Measurements from ENCODE around the gene PRSS35.
A peak's percentile ranks its signal among the peaks of the same experiment; 100 is the strongest.
"Not testable (repeated sequence)": the region's sequence is repeated elsewhere in the genome, so short reads cannot be mapped to it uniquely, and the experiment has no call there.

PRSS35 gene, protein sequence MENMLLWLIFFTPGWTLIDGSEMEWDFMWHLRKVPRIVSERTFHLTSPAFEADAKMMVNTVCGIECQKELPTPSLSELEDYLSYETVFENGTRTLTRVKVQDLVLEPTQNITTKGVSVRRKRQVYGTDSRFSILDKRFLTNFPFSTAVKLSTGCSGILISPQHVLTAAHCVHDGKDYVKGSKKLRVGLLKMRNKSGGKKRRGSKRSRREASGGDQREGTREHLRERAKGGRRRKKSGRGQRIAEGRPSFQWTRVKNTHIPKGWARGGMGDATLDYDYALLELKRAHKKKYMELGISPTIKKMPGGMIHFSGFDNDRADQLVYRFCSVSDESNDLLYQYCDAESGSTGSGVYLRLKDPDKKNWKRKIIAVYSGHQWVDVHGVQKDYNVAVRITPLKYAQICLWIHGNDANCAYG

DNA sequence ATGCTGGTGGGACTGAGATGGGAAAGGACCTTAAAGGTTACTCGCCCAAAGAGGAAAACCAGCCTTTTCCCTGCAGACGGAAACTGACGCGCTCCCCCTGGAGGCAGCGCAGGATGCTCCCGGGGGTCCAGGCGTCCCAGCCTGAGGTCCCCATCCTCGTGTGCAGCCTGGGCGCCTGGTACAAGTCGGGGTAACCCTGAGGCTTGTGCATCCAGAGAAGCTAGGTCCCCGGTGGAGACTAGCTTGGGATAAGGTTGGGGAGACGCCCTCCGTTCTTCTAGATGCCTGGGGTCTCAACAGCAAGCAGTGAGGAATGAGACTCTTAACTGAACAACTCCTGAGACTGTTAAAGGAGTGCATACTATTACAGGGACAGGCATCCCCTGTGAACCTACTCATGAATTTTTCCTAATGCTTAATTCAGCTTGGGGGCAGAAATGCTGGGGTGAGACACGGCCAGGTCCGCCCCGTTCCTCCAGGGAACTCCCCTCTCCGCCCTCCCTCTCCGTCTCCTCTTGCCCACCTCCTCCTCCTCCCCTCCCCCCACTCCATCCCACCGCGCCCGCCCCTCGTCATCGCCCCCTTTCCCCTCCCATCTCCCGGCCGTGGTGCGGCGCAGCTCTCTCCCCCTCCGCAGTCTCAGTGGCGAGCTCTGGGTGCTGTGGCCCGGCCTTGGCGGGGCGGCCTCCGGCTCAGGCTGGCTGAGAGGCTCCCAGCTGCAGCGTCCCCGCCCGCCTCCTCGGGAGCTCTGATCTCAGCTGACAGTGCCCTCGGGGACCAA lies at the start of gene PRSS35:
TSS of gene PRSS35 (plus strand) at position 634 of the 781 bp plus-strand sequence. CDS start 10,908 bp downstream, outside the sequence.
- peak; percentile 65 for DNase-seq

DNA sequence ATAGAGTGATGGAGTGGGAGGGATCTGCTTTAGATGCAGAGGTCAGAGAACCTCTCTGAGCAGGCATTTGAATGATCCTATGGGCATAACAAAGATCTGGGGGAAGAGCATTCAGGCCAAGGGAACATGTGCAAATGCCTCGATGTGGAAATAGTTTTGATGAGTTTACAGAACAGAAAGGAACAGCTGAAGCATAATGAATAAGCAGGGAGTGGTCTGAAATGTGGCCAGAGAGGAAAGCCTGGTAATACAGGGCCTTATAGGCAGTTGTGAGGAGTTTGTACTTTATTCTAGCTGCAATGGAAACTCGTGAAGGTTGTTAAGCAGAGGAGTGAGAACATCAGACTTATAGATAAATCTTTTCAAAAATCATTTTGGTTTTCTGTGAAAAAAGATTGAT lies 48.4 kb upstream of the PRSS35 start:
- DNase-seq: no peak

DNA sequence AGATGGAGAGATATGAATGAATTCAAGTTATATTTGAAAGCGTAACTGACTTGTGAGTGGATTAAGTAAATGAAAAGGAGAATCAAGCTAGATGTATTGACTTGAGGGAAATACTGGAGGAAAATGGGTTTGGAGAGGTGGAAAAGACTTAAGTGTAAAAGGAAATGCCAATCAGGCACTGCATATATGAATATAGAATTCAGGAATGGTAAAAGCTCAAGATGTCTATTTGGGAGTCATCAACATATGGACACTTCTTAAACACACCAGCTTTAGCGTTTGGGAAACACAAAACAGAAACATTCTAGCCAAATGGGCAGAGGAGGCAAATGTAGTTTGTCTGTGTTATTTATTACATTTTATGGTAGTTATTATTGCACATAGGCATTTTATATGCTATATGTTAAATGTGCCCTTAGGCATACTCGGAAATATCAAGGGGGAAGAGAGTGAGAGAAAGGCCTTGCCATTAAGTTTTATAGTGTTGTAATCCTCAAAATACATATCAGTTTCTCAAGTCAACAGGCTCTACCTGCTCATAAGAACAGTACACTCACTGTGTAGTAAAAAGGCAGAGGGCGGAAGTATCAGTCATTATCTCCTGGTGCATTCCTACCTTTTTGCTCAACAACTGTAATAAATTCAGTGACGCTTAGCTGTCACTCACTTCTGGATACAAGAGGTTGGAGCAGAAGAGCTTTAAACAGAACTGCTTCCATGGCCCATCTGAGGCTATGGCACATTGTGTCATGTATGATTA lies 47.8 kb upstream of the PRSS35 start:
- no peak for DNase-seq

DNA sequence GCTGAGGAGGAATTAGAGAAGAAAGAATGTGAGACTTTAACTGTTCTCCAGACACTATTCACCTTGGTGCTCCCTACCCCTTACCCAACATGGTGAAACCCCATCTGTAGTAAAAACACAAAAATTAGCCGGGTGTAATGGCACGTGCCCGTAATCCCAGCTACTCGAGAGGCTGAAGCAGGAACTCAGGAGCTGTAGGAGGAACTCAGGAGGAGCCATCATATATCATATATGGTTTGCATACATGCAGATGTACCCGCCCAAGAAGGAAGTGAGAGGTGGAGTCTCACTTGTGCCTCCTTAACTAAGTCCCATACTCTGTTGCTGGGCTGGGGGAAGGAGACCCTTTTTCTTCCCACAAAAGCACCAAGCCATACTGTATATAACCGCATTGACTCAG lies 46.0 kb upstream of the PRSS35 start:
- no peak for DNase-seq

DNA sequence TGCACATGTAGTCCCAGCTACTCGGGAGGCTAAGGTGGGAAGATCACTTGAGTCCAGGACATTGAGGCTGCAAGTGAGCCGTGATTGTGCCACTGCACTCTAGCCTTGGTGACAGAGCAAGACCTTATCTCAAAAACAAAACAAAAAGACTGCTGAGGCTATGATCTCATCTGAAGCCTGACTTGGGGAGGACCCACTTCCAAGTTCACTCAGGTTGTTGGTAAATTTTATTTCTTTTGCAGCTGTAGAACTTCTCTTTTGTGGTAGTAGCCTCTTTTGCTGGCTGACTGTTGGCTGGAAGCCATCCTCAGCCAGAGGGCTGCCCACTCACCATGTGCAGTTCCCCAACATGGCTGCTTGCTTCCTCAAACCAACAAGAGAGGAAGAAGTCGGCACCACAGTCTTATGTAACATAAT lies 44.7 kb upstream of the PRSS35 start:
- peak; percentile 81 for DNase-seq

DNA sequence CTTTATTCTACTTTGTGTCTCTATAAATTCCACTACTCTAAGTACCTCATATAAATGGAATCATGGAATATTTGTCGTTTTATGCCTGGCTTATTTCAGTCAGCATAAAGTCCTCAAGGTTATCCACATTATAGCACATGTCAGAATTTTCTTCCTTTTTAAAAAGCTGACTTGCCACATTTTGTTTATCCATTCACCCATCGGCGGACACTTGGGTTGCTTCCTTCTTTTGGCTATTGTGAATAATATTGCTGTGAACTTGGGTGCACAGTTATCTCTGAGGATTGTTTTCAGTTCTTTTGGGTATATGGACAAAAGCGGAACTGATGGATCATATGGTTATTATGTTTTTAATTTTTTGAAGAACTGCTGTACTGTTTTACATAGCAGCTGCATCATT lies 42.3 kb upstream of the PRSS35 start:
- DNase-seq: no peak

DNA sequence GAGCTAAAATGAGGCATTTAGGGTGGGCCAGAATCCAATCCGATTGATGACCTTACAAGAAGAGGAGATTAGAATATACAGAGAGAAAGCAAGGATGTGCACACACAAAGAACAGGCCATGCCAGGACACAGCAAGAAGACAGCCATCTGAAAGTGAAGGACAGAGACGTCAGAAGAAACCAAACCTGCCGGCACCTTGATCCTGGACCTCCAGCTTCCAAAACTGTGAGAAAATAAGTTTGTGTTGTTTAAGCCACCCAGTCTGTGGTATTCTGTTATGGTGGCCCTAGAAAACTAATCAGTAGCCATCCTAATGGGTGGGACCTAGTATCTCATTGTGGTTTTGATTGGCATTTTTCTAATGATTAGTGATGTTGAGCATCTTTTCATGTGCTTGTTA lies 41.7 kb upstream of the PRSS35 start:
- no peak for DNase-seq

DNA sequence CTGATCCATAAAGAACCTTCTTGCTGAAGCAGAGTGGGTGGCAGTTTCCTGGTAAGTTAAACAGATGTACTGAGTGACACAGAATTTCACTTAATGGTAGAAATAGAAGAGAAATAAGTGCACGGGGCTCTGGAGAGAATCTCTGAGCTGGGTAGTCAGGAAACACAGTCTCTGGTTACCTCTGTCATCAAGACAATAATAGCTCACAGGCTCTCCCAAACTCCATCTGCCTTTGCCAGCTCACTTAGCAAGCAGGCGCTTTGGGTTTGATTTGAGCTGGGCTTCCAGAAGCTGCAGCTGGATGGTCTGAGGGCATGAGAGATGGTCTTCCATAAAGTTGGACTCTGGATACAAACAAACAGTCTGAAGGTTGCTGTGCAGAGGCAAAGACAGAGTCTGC lies 39.6 kb upstream of the PRSS35 start:
- DNase-seq: no peak

DNA sequence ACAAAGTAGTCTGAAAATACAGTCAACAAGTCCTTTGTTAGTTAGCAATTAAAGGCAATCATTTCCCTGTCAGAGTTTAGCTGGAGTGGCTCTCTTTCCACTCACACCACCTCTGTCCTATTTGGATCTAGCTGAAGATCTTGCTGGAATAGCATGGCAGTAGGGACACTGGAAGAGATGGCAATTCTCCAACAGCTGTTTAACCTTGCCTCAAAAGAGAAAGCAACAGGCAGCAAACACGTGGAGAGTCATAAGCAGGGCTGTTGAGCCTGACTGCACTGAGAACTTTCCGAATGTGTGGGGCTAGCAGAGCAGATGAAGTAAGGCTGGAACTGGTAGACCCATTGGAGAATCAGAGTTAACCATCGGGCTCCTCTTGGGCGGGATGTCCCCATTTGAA lies 38.0 kb upstream of the PRSS35 start:
- DNase-seq: no peak

DNA sequence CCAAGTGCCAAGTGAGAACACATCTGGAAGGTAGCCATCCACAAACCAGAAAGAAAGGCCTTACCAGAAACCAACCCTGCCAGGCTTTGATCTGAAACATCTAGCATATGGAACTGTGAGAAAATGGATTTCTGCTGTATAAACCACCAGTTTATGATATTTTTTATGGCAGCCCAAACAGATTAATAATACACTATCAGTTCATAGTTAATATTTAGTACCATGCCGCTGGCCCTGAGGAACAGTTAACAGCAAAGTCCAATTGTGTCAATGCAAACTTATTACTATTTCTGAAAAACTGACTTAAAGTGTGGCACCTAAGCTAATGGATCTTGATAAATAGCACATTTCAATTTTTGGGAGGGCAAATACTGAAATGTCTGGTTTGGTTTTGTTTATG lies 35.4 kb upstream of the PRSS35 start:
- DNase-seq: no peak

DNA sequence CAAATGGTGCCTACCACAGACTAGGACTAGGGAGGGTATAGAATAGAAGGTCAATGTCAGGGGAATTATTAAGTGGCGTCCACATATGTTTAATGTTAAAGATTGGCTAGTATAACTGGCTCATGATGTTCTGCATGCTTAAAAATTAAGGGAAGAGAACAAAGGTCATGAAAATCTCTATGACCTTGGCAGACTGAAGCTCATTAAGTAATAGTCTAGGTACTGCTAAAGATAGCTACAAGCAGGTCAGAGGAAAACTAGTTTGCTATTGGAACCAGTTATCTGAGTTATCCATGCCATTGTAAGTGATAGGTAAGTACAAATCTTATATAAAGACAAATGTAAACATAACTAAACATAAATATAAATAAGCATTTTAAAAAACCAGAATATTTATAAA lies 32.9 kb upstream of the PRSS35 start:
- DNase-seq: no peak

DNA sequence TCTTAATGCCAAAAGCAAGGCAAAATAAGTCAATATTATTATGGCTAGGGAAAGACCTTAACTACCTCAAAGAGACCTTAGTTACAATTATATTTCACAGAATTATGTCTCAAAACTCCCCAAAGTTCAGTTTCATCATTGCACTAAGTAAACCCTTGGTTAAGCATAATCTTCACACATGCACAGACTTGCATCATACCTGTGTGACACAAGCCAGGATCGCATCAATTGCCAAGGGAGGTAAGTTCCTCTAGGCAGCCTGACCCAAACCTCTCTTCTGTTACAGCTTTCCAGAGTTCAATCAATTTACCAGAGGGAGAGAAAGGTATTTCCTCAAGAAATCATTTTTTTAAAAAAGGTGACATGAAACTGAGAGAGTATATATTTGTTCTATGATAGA lies 31.9 kb upstream of the PRSS35 start:
- DNase-seq: no peak

DNA sequence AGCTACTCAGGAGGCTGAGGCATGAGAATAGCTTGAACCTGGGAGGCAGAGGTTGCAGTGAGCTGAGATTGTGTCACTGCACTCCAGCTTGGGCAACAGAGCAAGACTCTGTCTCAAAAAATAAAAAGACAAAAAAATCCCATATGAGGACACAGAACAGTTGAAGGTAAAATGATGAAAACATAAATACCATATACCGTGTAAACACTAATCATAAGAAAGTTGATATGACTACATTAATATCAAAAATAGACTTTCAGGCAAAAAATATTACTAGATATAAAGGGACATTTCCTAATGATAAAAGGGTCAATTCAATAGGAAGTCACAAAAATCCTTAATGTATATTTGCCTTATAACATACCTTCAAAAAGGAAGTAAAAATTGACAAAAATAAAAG lies 30.4 kb upstream of the PRSS35 start:
- DNase-seq: not testable (repeated sequence)

DNA sequence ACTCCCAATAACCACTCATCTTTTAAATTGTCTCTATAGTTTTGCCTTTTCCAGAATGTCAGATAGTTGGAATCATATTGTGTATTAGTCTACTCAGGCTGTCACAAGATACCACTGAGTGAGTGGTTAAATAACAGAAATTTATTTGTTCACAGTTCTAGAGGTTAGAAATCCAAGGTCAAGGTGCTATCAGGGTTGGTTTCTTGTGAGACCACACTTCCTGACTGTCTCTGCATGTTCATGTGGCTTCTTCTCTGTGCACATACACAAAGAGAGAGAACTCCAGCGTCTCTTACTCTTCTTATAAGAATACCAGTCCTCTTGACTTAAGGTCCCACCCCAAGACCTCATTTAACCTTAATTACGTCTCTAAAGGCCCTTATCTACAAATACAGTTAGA lies 23.9 kb upstream of the PRSS35 start:
- DNase-seq: peak; percentile 17

DNA sequence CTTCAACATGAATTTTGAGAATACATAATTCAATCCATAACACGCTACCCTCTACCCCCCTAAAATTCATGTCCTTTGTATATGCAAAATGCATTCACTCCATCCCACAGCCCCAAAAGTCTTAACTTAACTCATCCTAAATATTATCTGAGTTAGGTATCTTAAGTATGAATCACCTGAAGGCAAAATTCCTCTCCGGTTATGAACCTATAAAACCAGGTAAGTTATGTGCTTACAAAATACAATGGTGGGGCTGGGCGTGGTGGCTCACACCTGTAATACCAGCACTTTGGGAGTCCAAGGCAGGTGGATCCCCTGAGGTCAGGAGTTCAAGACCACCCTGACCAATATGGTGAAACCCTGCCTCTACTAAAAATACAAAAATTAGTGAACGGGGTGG lies 23.5 kb upstream of the PRSS35 start:
- DNase-seq: no peak

DNA sequence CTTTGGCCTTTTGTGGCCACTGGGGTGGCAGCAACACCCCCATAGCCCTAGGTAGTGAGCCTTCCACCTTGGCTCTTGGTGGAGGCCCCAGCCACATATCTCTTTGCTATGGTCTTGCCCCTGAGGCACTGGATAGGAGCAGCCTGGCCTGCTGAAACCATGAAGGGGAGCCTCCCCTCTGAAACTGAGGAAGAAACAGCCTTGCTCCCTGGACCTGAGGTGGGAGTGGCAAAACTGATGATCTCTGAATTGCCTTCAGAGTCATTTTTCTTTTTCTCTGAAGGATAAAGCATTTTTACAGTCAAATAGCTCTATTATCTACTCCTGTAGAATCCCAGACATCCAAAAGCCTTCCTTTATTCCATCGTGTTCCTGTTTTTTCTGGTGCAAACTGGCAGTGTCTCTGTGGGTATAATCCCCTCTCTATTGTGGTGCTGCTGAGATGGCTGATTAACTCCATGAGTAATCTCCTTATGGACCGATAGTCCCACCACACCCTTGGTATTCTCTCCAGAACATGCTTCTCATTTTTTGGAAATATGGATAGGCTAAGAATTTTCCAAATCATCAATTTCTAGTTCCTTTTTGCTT lies 22.0 kb upstream of the PRSS35 start:
- no peak for DNase-seq

DNA sequence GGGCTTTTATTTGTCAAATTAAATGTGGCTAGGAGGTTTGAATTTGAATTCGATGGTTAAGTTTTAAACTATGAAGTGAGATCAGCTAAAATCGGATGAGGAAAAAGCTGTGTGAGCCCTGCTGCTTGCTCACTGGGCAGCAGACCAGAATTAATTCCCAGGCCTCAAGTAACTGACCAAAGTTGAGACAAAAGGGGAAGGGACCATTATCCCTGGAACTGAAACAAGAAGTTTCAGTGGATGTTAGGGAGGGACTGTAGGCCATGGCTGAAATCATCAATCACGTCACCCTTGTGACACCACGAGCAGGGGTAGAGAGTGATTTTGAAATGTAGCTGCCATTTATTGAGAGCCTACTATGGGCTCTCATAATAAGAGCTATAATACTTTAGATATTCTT lies 7.0 kb upstream of the PRSS35 start:
- DNase-seq: no peak

DNA sequence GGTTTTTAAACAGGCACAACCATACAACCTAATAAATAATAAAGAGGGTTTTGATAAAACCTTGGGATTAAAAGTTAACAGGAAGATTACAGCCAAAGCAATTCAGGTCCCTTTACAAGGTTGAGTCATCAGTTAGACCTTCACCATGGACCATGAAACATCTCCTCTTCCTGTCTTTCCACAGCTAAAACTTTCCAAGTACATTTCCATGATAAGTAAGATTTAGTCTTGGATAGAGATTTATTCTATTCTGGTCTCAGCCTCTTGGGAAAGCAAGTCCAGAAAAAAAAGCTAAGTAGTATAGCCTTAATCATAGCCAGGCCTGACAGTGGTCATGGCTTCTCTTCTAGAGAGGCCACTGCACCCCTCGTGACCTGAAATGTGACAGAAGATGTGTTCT lies 2.9 kb upstream of the PRSS35 start:
- no peak for DNase-seq

DNA sequence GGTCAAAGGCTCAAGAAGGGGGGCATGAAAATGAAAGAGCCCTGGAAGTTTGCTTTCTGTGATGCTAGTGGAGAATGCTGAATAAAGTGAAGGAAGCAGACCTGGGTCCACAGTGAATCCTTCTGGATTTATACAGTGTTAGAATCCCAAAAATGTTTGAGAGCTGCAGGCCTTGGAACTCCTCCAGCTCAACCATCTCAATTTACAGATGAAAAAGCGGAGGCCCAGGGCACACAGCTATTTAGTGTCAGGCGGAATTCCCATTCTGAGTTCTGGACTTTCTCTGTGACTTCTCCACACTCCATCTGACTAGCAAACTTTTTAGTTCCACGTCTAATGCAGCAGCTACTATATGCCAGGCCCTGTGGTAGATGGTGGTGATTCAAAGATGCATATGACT lies 1.5 kb upstream of the PRSS35 start:
- DNase-seq: no peak

DNA sequence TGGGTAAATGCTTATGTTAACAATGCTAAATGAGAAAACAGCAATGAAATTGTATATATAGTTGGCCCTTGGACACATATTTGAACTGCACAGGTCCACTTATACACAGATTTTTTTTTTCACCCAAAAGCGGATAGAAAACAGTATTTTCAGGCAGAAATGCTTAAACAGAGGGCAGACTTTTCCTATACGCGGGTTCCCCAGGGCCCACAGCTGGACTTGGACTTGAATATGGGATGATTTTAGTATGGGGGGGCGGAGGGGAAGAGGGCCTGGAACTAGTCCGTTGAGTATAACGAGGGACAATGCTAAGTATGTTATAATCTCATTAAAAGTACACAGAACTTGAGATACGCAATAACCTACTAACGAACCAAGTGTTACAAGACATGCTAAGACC lies 1.1 kb upstream of the PRSS35 start:
- no peak for DNase-seq

DNA sequence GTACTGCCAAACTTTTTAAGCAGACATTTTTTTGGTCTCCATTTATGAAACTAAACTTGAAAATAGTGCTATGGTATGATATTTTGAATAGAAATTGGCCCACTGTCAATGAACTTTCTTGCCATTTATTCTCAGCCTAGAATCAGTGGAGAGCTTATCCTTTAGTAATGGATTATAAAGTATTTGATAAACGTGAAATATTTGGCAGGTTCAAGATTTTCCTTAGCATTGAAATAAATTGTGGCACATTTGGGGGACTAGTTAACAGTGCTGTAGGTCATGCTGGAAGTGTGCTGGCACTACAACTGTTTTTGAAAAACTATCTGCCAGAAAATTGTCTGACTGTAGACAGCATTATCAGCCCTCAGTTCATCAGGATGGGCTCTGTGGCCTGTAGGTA lies 2.1 kb downstream of the PRSS35 start:
- DNase-seq: no peak

DNA sequence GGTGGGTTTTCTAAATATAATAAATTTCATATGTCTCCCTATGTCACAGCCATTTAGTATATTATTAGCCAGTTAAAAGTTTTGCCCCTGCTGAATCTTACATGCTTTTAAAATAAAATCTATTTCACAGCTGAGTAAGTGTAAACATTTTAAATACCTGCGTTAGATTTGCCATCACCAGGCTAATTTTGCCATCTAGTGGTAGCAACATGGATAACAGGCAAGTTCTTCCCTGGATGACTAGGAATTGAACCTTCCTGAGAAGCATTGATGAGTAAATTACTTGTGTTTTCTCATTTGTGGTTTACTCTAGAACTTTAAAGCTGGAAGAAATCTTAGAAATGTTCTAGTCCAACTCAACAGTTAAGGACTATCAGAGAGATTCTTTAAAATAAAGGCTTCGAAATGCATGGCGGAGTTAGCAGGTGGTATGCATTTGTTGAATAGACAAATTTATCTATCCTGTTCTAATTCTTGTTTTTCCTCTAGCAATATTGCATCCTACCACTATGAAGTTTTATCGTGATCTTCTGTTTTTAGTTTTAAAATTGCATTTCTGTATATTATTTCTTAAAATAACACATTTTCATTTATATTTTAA lies 2.6 kb downstream of the PRSS35 start:
- DNase-seq: peak; percentile 77

DNA sequence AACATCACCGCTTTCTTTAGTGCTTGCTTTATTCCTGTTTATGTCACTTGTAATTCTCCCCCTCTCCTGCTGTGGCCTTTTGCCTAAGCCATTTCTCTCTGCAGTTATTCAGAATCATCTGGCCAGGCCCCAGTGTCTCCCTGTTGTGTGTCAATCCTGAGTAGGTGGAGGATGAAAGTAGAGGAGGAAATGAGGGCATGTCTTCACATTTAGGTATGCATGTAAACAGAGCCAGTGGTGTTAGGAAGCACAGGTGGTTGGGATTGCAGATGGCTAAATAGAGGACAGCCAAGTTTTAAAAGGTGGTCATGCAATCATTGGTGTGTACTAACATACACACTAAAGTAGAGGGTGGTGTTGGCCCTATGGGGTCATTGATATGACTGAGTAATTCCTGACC lies 5.2 kb downstream of the PRSS35 start:
- no peak for DNase-seq
